Mucosa of rectum (tissue), 2 donors: Measurements from ENCODE around the gene DNASE1L2.
"Not testable (repeated sequence)": the region's sequence is repeated elsewhere in the genome, so short reads cannot be mapped to it uniquely, and the experiment has no call there.

Source experiments
- H3K27ac ChIP-seq, 2 donors: one replicate each; pipeline ENCODE4 v1.7.0; 2013; ENCODE audit warnings: inconsistent platforms in 2 of 2, low read depth in 2 of 2, low read length in 2 of 2
- H3K27me3 ChIP-seq, 2 donors: one replicate each; pipeline ENCODE4 v1.7.0; 2013; ENCODE audit warnings: low read length in 2 of 2; ENCODE audit not compliant: control insufficient read depth in 2 of 2, insufficient read depth in 2 of 2
- H3K36me3 ChIP-seq, 2 donors: one replicate each; pipeline ENCODE4 v1.7.0; 2013; ENCODE audit warnings: low read length in 2 of 2; ENCODE audit not compliant: control insufficient read depth in 2 of 2, insufficient read depth in 2 of 2
- H3K4me1 ChIP-seq, 2 donors: one replicate each; pipeline ENCODE4 v1.7.0; 2013; ENCODE audit warnings: low read length in 2 of 2, mild to moderate bottlenecking in 1 of 2; ENCODE audit not compliant: control insufficient read depth in 2 of 2, insufficient read depth in 2 of 2
- H3K4me3 ChIP-seq, 2 donors: one replicate each; pipeline ENCODE4 v1.7.0; 2013; ENCODE audit warnings: low read length in 2 of 2
- H3K9ac ChIP-seq, 2 donors: one replicate each; pipeline ENCODE4 v1.7.0; 2013; ENCODE audit warnings: low read length in 2 of 2, low read depth in 1 of 2, mild to moderate bottlenecking in 1 of 2
- H3K9me3 ChIP-seq, 2 donors: one replicate each; pipeline ENCODE4 v1.7.0; 2013; ENCODE audit warnings: low read length in 2 of 2; ENCODE audit not compliant: control insufficient read depth in 2 of 2
- donor health status: healthy.
- donor health status: Normal muscosa, but diverticular disease.

Gene DNASE1L2

GRCh38 chr16:2267505-2267912, 31.3 kb downstream of the DNASE1L2 start:
- H3K36me3 ChIP-seq = peaks cover 7 to 18% of the 10 kb centered on the region in 2 donors
- peak overlapping the region; percentile 91 to 96 for H3K4me3 ChIP-seq
- H3K27me3 ChIP-seq, H3K9me3 ChIP-seq: not testable (repeated sequence)
- peaks cover 12 to 14% of the 10 kb centered on the region in 2 donors for H3K4me1 ChIP-seq
- H3K9ac ChIP-seq = peak overlapping the region; percentile 52 to 93
- peak overlapping the region; percentile 99 for H3K27ac ChIP-seq

- Histone ChIP-seq H3K9me3 (no peaks in the 10 kb centered on the region), H3K4me1 (peaks cover 12 to 14% of the 10 kb centered on the region in 2 donors), H3K27me3 (no peaks in the 10 kb centered on the region), H3K9ac (peak within 1 kb of the TSS; percentile 93), H3K36me3 (peaks cover 4 to 13% of the 10 kb centered on the region in 2 donors), H3K27ac (peak within 1 kb of the TSS; percentile 99), H3K4me3 (peak within 1 kb of the TSS; percentile 91 to 96)
These were observed 31.8 kb downstream of the DNASE1L2 start, which contains the start of gene RNPS1 for GRCh38 chr16:2267913-2268666. TSS of gene RNPS1 (minus strand) at chr16:2268126. CDS start at chr16:2264643, 3,483 bp downstream.

- Histone ChIP-seq H3K27me3 (no peaks in the 10 kb centered on the region), H3K9ac (peak overlapping the region in 1 of 2 donors; percentile 93), H3K4me1 (peaks cover 12 to 14% of the 10 kb centered on the region in 2 donors), H3K9me3 (no peaks in the 10 kb centered on the region), H3K27ac (no peak overlapping the region), H3K36me3 (no peaks in the 10 kb centered on the region), H3K4me3 (no peak overlapping the region)
These were observed 33.8 kb downstream of the DNASE1L2 start for GRCh38 chr16:2270070-2270462.

DNA sequence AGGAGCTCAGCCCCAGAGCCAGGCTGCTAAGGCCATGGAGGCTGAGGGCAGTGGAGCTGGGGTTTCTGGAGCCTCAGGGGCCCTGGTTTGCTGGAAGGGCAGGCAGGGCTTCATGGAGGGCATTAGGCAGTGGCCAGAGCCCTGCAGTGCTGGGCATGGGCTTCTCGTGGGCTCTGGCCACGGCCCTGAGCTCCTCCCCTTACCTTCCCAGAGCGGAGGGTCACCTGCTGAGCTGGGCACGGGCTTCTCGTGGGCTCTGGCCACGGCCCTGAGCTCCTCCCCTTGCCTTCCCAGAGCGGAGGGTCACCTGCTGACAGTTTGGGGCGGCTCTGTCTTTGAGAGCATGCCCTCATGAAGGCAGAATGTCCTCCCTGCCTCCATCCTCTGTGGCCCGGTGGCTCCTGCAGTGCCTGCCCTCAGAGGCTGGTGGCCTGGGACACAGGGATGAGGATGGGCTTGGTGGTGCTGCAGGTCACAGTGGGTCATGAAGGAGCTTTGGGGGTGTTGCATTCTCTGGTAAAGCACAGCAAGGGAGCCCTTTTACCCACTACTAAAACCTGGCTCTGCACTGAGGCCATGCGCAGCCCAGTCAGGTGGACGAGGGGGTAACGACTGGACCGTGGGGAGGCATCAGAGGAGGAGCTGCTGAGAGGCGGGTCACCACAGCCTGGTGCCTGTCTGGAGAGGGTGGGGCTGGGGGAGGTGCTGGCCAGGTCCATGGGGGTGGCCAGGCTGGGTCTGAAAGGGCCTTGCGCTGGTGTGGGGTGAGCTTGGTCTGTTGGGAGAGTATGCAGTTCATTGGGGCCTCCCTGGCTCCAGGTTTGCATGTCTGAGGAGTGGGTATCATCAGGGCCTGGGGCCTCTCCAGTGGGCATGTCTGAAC, 34.6 kb downstream of the DNASE1L2 start:
- Histone ChIP-seq H3K9ac (no peak overlapping the region), H3K4me1 (peaks cover 12 to 14% of the 10 kb centered on the region in 2 donors), H3K9me3 (no peaks in the 10 kb centered on the region)

DNA sequence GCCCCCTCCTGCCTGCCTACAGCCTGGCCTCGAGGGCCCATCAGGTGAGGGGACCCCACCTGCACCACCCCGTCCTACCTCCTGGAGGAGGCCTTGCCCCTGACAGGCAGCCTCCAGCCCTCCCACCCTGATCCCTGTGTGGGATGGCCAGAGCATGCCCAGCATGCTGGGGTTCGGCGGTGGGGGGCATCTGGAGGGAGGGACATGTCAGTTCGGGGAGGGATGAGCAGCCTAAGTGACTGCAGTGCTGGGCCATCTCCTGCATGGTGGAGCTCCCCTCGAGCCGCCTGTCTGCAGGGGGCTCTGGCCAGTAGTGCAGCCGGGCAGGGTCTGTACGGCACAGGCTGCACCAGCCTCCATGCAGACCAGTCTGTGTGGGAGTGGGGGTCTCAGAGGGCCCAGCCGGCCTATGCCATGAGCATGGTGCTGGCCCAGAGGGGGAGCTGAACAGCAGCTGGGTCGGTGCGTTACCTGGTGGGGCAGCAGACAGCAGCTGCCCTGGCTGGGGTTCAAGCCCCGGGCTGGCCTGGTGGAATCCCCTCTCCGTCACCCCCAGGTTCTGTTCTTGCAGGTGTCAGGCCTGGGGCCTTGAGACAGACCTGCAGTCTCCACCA, 35.7 kb downstream of the DNASE1L2 start:
- Histone ChIP-seq H3K27ac (no peak overlapping the region), H3K9ac (no peak overlapping the region), H3K9me3 (no peaks in the 10 kb centered on the region), H3K4me1 (peaks cover 8% of the 10 kb centered on the region in 2 donors), H3K4me3 (no peak overlapping the region), H3K27me3 (no peaks in the 10 kb centered on the region), H3K36me3 (no peaks in the 10 kb centered on the region)

More for the DNA sequence above, 34.6 kb downstream of the DNASE1L2 start:
- H3K4me3 ChIP-seq = no peak overlapping the region
- no peaks in the 10 kb centered on the region for H3K27me3 ChIP-seq
- no peaks in the 10 kb centered on the region for H3K36me3 ChIP-seq
- no peak overlapping the region for H3K27ac ChIP-seq

- no peaks in the 10 kb centered on the region for H3K36me3 ChIP-seq
- peaks cover 8% of the 10 kb centered on the region in 2 donors for H3K4me1 ChIP-seq
- H3K9me3 ChIP-seq = no peaks in the 10 kb centered on the region
- no peak overlapping the region for H3K27ac ChIP-seq
- H3K4me3 ChIP-seq = no peak overlapping the region
- H3K27me3 ChIP-seq = no peaks in the 10 kb centered on the region
- no peak overlapping the region for H3K9ac ChIP-seq
These were observed 37.2 kb downstream of the DNASE1L2 start for GRCh38 chr16:2273484-2273883.

- Histone ChIP-seq H3K4me3 (no peak overlapping the region), H3K4me1 (peaks cover 8% of the 10 kb centered on the region in 2 donors), H3K9me3 (no peaks in the 10 kb centered on the region), H3K9ac (no peak overlapping the region), H3K27me3 (no peaks in the 10 kb centered on the region), H3K27ac (no peak overlapping the region), H3K36me3 (no peaks in the 10 kb centered on the region)
These were observed 37.7 kb downstream of the DNASE1L2 start for GRCh38 chr16:2273931-2274330.

GRCh38 chr16:2275476-2276367, 39.5 kb downstream of the DNASE1L2 start:
- Histone ChIP-seq H3K27me3 (no peaks in the 10 kb centered on the region), H3K36me3 (no peaks in the 10 kb centered on the region), H3K9me3 (no peaks in the 10 kb centered on the region), H3K4me3 (no peak overlapping the region), H3K4me1 (no peaks in the 10 kb centered on the region), H3K9ac (no peak overlapping the region), H3K27ac (no peak overlapping the region)

DNA sequence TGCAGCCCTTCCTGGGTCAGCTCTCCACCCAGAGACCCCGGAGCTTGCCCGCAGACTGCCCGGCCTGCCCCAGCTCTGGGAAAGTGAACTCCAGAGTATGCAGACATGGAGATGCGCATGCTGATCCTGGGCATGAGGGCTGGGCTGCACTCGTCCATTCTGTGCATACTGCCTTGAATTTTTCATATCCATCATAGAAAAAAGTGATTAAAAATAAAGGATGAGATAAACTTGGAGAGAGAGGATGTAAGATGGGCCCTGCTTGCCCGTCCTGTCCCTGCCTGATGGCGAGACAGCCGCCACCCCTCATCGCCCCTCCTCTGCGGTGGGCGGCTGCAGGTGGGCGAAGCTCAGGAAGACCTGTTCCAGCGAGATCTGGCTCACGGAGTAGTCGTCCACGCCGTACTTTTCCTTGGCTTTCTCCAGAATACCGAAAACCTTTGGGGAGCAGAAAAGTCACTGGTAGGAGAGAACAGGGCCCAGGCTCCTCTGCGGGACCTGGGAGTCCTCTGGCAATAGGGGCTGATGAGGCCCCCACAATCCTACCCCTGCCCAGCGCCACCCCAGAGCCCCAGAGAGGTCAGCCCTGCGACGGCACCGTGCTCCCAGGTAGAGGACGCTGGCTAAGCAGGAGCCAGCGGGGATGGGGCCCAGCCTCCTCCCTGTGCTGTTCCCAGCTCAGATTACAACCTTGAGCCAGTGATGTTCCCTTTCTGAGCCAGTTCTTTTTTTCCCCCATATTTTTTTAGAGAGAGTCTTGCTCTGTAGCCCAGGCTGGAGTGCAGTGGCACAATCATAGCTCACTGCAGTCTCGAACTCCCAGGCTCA, 40.3 kb downstream of the DNASE1L2 start:
- Histone ChIP-seq H3K27ac (no peak overlapping the region), H3K4me1 (no peaks in the 10 kb centered on the region), H3K9ac (no peak overlapping the region), H3K27me3 (no peaks in the 10 kb centered on the region), H3K36me3 (no peaks in the 10 kb centered on the region), H3K4me3 (no peak overlapping the region), H3K9me3 (no peaks in the 10 kb centered on the region)
